ENCODE results near the gene TBATA.
A peak's percentile ranks its signal among the peaks of the same experiment; 100 is the strongest.

TBATA gene

GRCh38 chr10:70828923-70829322 is 43.7 kb upstream of the TBATA start:
- TF ChIP-seq EZH2 (IDR thresholded peaks at IDR 0.05) (no peak), POLR2AphosphoS5 (IDR thresholded peaks at IDR 0.05; ENCODE audit: borderline replicate concordance, low read depth, low read length) (no peak), FOXP2 (optimal IDR thresholded peaks at IDR 0.05; ENCODE audit: control extremely low read depth, extremely low read length, insufficient read depth) (no peak)
- H3K9ac ChIP-seq (ENCODE audit: insufficient read length): no peak overlapping the region
- no peaks in the 10 kb centered on the region for H3K36me3 ChIP-seq (ENCODE audit: insufficient read depth, low read length)
- no peak for DNase-seq (ENCODE audit: low read depth, low spot score)
- no peaks in the 10 kb centered on the region for H3K9me3 ChIP-seq (ENCODE audit: low read depth, low read length)
- H3K27ac ChIP-seq: no peak overlapping the region
- no peak overlapping the region for H3K4me3 ChIP-seq

DNA sequence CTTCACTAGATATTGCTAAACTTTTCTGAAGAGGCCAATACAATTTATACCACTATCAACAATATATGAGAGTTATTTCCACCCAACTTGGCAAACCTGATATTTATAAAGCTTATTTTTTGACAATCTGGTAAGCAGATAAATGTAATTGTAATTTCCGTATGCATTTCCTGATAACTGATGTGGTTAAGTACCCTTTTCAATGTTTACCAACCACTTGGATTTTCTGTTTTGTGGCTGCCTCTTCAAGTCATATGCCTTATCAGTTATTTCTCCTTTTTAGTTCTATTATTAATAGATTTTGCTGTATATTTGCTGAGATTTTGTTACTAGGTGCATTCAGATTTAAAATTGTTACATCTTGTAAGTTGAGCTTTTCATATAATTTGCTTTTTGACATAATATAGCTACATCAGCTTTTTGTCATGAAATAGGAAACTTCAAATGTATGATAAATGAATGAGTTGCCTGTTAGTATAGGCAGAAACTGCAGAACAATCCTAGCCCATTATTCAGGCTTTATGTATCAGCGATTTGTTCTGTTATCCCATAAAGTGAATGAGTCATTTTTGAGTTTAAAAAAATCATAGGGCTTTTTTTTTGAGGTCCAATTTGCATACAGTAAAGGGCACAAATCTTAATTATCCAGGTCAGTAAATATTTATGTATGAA is 42.0 kb upstream of the TBATA start:
- no peaks in the 10 kb centered on the region for H3K9me3 ChIP-seq (ENCODE audit: low read depth, low read length)
- TF ChIP-seq FOXP2 (optimal IDR thresholded peaks at IDR 0.05; ENCODE audit: control extremely low read depth, extremely low read length, insufficient read depth) (no peak), EZH2 (IDR thresholded peaks at IDR 0.05) (no peak), POLR2AphosphoS5 (IDR thresholded peaks at IDR 0.05; ENCODE audit: borderline replicate concordance, low read depth, low read length) (no peak)

GRCh38 chr10:70822076-70822820 is 37.1 kb upstream of the TBATA start:
- H3K9me3 ChIP-seq (ENCODE audit: low read depth, low read length): no peaks in the 10 kb centered on the region
- no peak overlapping the region for H3K27ac ChIP-seq
- no peak for DNase-seq (ENCODE audit: low read depth, low spot score)
- TF ChIP-seq EZH2 (IDR thresholded peaks at IDR 0.05) (no peak), POLR2AphosphoS5 (IDR thresholded peaks at IDR 0.05; ENCODE audit: borderline replicate concordance, low read depth, low read length) (no peak), FOXP2 (optimal IDR thresholded peaks at IDR 0.05; ENCODE audit: control extremely low read depth, extremely low read length, insufficient read depth) (no peak)
- peaks cover 3% of the 10 kb centered on the region; the same call in 1 of the 2 replicates for H3K36me3 ChIP-seq (ENCODE audit: insufficient read depth, low read length)
- H3K4me3 ChIP-seq: no peak overlapping the region
- no peak overlapping the region for H3K9ac ChIP-seq (ENCODE audit: insufficient read length)

More for the DNA sequence above, 42.0 kb upstream of the TBATA start:
- H3K9ac ChIP-seq (ENCODE audit: insufficient read length): no peak overlapping the region
- no peak for DNase-seq (ENCODE audit: low read depth, low spot score)
- no peaks in the 10 kb centered on the region for H3K36me3 ChIP-seq (ENCODE audit: insufficient read depth, low read length)
- peak overlapping the region; percentile 64 for H3K27ac ChIP-seq
- no peak overlapping the region for H3K4me3 ChIP-seq

DNA sequence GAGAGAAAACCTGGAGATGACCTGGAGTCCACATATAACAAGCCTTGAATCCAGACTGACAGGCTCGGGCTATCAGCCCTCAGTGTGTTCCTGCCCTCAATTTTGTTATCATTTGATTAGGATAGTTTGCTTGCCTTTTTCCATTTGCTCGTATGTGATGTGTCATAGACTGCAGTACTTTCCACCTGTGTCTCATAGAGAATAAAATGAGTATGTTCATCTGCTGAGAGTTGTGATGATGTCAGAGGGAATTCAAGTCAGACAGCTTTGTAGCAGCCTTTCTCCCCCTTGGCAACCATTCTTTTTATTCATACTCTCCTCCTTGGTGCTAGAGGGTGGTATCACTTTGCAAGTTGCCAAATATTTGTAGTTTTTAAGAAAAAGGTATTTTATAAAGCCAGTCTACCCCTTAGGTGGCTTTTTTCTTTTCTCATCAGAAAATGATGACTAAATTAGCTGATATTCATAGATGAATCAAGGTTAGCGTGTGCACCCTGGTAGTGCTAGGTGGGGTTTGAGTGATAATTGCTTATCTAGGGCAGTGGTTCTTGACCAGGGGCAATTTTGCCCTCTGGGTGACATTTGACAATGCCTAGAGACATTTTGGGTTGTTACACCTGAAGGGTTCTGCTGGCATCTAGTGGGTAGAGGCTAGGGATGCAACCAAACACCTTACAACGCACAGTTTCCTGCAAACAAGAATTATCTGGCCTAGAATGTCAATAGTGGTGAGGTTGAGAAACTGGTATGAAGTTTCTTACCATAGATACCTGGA is 36.0 kb upstream of the TBATA start:
- no peak for DNase-seq (ENCODE audit: low read depth, low spot score)
- no peaks in the 10 kb centered on the region for H3K9me3 ChIP-seq (ENCODE audit: low read depth, low read length)
- no peak overlapping the region for H3K9ac ChIP-seq (ENCODE audit: insufficient read length)
- no peak overlapping the region for H3K27ac ChIP-seq
- TF ChIP-seq POLR2AphosphoS5 (IDR thresholded peaks at IDR 0.05; ENCODE audit: borderline replicate concordance, low read depth, low read length) (no peak), EZH2 (IDR thresholded peaks at IDR 0.05) (no peak), FOXP2 (optimal IDR thresholded peaks at IDR 0.05; ENCODE audit: control extremely low read depth, extremely low read length, insufficient read depth) (no peak)
- no peak overlapping the region for H3K4me3 ChIP-seq
- H3K36me3 ChIP-seq (ENCODE audit: insufficient read depth, low read length): peaks cover 3% of the 10 kb centered on the region; the same call in 1 of the 2 replicates

- peaks cover 3% of the 10 kb centered on the region; the same call in 1 of the 2 replicates for H3K36me3 ChIP-seq (ENCODE audit: insufficient read depth, low read length)
- no peaks in the 10 kb centered on the region for H3K9me3 ChIP-seq (ENCODE audit: low read depth, low read length)
- TF ChIP-seq FOXP2 (optimal IDR thresholded peaks at IDR 0.05; ENCODE audit: control extremely low read depth, extremely low read length, insufficient read depth) (no peak), POLR2AphosphoS5 (IDR thresholded peaks at IDR 0.05; ENCODE audit: borderline replicate concordance, low read depth, low read length) (peak; percentile 23; the same call in 1 of the 2 replicates)
- DNase-seq (ENCODE audit: low read depth, low spot score): no peak
- peak overlapping the region; percentile 70 for H3K9ac ChIP-seq (ENCODE audit: insufficient read length)
- peak overlapping the region; percentile 81 for H3K4me3 ChIP-seq
- 0 out of 2 replicates have a peak overlapping the region, but pooled peaks have one; percentile 64 for H3K27ac ChIP-seq
Measured at GRCh38 chr10:70816220-70816894, 31.2 kb upstream of the TBATA start.

- 0 out of 2 replicates have a peak within 1 kb of the TSS, but pooled peaks have one; percentile 64 for H3K27ac ChIP-seq
- no peaks in the 10 kb centered on the region for H3K9me3 ChIP-seq (ENCODE audit: low read depth, low read length)
- peak within 1 kb of the TSS; percentile 70 for H3K9ac ChIP-seq (ENCODE audit: insufficient read length)
- no peak for DNase-seq (ENCODE audit: low read depth, low spot score)
- H3K36me3 ChIP-seq (ENCODE audit: insufficient read depth, low read length): peaks cover 3% of the 10 kb centered on the region; the same call in 1 of the 2 replicates
- no peak for TF ChIP-seq FOXP2 (optimal IDR thresholded peaks at IDR 0.05; ENCODE audit: control extremely low read depth, extremely low read length, insufficient read depth)
- H3K4me3 ChIP-seq: peak within 1 kb of the TSS; percentile 81
Measured at GRCh38 chr10:70815504-70816219, 30.5 kb upstream of the TBATA start, which contains the start of gene SGPL1. Gene SGPL1, plus strand, starts transcription at chr10:70815948. Its CDS starts 906 bp downstream, at chr10:70816854.

DNA sequence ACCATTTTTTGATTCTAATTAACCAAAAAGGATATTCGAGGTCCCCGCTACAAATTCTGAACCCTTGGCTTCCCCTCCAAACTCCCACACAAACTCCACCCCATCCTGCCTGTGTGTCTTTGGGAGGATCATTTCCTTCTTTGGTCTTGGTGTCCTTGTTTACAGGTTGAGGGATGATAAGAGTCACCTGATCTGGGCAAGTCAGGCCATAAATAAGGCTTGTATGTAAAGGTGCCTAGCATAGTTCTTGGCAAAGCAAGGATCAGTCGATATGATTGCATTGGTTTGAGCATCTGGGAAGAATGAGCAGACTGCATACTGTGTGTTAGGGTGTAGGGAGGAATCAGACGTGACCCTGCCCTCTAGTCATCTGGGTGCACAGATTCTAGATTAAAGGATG is 28.9 kb upstream of the TBATA start:
- Histone ChIP-seq H3K9me3 (ENCODE audit: low read depth, low read length) (no peaks in the 10 kb centered on the region), H3K27ac (no peak overlapping the region), H3K36me3 (ENCODE audit: insufficient read depth, low read length) (no peaks in the 10 kb centered on the region), H3K4me3 (no peak overlapping the region), H3K9ac (ENCODE audit: insufficient read length) (no peak overlapping the region)
- TF ChIP-seq POLR2AphosphoS5 (IDR thresholded peaks at IDR 0.05; ENCODE audit: borderline replicate concordance, low read depth, low read length): no peak
- TF ChIP-seq FOXP2 (optimal IDR thresholded peaks at IDR 0.05; ENCODE audit: control extremely low read depth, extremely low read length, insufficient read depth): no peak
- TF ChIP-seq EZH2 (IDR thresholded peaks at IDR 0.05): no peak
- DNase-seq (ENCODE audit: low read depth, low spot score): no peak
